Erythroblast (primary cell): ENCODE measurements around the gene ZMIZ1.

ENCODE experiments used
- GATA1 ChIP-seq: IDR thresholded peaks from 2 replicates; pipeline ENCODE4 v1.6.1; 2011; ENCODE audit warnings: low read depth, mild to moderate bottlenecking, control low read depth, low read length, moderate library complexity
- POLR2A ChIP-seq: IDR thresholded peaks from 2 replicates; pipeline ENCODE4 v1.6.1; 2011; ENCODE audit warnings: mild to moderate bottlenecking, low read length

DNA sequence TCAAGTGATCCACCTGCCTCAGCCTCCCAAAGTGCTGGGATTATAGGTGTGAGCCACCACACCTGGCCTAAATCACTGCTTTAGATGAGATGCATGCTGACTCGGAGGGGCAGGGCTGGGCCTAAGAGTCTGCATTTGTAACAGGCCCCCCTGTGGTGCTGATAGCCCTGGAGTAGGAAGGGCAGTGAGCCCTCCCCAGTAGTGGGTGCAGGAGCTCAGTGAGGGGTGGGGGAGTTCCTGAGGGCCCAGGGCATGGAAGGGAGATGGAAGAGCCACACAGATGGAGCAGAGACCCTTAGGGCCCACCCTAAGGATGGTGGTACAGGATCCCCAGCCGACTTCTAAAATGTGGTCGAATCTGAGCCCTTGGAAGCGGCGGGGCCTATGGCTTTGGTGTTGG is 146.8 kb downstream of the ZMIZ1 start:
- TF ChIP-seq POLR2A (no peak), GATA1 (no peak)
